Measurements from ENCODE around the gene GBA2.

The GBA2 gene

DNA sequence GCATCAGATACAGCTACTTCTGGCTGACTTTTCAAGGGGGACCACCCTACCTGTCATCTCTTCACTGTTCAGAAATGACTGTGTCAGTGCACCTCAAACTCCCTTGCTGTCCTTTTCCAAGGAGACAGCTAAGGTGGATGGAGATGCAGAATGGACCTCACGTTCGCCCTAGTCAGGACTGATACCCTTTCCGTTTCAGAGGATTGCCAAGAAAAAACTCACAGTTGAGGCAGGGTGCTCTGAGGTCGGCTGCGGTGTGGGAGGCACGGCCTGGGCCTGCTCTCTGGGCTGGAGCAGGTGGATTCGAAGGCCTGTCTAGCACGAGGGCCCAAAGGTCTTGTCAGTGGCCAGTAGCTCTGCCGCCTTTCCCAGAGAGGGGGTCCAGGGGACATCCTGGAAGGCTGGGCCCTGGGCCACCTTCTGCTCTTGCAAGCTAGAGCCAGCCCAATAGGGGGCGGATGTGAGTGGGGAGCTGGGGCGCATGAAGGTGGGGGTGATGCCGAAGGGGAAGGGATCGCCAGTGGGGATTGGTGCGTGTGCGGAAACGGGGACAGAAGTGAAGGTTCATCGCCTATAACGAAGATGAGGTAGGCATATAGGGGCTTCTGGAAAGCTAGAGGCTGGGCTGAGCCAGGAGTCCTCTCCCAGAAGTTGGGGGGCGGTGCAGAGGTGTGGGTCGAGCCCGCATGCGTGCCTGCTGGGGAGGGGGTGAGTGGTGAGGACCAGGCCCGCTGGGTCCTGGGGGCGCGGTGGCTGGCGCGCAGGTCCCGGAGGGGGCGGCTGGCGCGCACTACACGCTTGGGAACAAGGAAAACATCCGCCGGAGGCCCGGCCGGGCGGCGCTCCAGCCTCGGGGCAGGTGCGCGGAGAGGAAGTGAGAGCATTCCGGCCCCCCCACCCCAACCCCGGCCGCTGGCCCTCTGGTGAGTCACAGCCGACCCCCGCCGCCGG lies 7.5 kb upstream of the GBA2 start:
- Histone ChIP-seq H3K27ac (ENCODE audit: low read depth, low read length) (peak overlapping the region; percentile 95), H3K9me3 (ENCODE audit: control insufficient read depth in 5 of 5, low read length in 5 of 5) (no peaks in the 10 kb centered on the region), H3K9ac (ENCODE audit: low read length in 5 of 5) (peak overlapping the region in 3 of 5 donors; percentile 50 to 79 (median 78)), H3K4me1 (ENCODE audit: control insufficient read depth in 5 of 5, insufficient read depth in 5 of 5, low read length in 5 of 5) (peaks cover 5 to 38% (median 32%) of the 10 kb centered on the region in 5 donors), H3K27me3 (ENCODE audit: control insufficient read depth in 5 of 5, insufficient read depth in 4 of 5, low read length in 5 of 5) (no peaks in the 10 kb centered on the region), H3K36me3 (ENCODE audit: control insufficient read depth in 5 of 5, insufficient read depth in 5 of 5, low read length in 5 of 5) (peaks cover 8 to 37% (median 31%) of the 10 kb centered on the region in 5 donors), H3K4me3 (ENCODE audit: low read depth in 1 of 5, low read length in 5 of 5) (peak overlapping the region; percentile 42 to 66 (median 59))

DNA sequence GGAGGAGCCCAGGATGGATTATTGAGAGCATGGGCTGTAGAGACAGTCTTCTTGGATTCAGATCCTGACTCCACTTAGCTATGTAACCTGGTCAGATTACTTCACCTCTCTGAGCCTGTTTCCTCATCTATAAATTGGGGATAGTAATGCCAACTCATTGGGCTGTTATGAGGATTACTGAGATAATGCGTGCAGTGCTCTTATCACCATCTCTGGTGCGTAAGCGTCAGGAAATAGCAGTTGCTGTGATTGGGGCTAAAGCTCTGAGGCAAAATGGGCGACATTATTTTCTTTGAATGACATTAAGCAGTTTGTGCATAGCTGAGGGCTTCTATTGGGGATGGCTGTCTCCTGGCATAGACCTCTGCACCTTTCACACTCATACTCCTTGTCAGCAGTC lies 6.0 kb upstream of the GBA2 start:
- no peaks in the 10 kb centered on the region for H3K9me3 ChIP-seq (ENCODE audit: control insufficient read depth in 5 of 5, low read length in 5 of 5)
- peaks cover 8 to 47% (median 43%) of the 10 kb centered on the region in 5 donors for H3K36me3 ChIP-seq (ENCODE audit: control insufficient read depth in 5 of 5, insufficient read depth in 5 of 5, low read length in 5 of 5)
- H3K9ac ChIP-seq (ENCODE audit: low read length in 5 of 5): no peak overlapping the region
- H3K4me1 ChIP-seq (ENCODE audit: control insufficient read depth in 5 of 5, insufficient read depth in 5 of 5, low read length in 5 of 5): peaks cover 5 to 44% (median 36%) of the 10 kb centered on the region in 5 donors
- no peaks in the 10 kb centered on the region for H3K27me3 ChIP-seq (ENCODE audit: control insufficient read depth in 5 of 5, insufficient read depth in 4 of 5, low read length in 5 of 5)
- H3K27ac ChIP-seq (ENCODE audit: low read depth, low read length): no peak overlapping the region
- no peak overlapping the region for H3K4me3 ChIP-seq (ENCODE audit: low read depth in 1 of 5, low read length in 5 of 5)

DNA sequence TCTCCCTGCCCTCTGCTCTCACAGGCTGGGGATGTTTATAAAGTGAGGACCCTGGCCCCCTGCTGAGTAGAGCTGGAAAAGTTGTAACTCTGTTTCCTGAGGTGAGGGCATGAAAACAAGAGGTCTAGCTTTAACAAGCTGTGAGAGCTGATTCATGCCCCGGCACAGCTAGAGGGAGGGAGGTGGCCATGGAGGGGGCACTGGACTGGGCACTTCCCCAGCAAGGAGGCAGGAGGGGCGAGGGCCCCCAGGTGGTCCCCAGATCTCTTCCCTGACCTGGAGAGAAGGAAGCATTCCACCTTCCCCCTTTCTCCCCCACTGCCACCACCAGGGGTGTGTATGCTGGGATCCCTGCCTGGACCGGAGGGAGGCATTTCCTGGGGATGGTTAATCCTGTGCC lies 5.2 kb upstream of the GBA2 start, which contains the start of gene MSMP:
Gene MSMP, minus strand, starts transcription at position 13 of the 400 bp plus-strand sequence. CDS start 147 bp downstream, outside the sequence.
- H3K4me1 ChIP-seq (ENCODE audit: control insufficient read depth in 5 of 5, insufficient read depth in 5 of 5, low read length in 5 of 5): peaks cover 9 to 52% (median 44%) of the 10 kb centered on the region in 5 donors
- no peaks in the 10 kb centered on the region for H3K27me3 ChIP-seq (ENCODE audit: control insufficient read depth in 5 of 5, insufficient read depth in 4 of 5, low read length in 5 of 5)

DNA sequence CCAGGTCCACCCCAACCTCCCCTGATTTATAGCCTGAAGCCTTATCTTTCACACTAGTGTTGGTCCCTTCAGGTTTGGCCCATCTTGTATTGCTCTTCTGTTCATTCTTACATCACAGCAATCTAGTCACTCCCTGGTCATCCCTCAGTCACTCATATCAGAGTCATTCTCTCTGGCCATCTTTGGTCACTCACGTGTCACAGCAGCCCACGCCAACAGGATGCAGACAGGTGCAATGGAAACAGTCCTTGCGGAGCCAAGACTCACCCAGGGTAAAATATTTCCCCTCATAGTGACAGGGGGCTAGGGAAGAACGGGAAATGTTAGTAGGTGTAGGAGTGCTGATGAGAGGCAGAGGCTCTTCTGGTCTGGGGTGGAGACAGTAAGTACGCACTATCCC lies 4.4 kb upstream of the GBA2 start:
- Histone ChIP-seq H3K27me3 (ENCODE audit: control insufficient read depth in 5 of 5, insufficient read depth in 4 of 5, low read length in 5 of 5) (no peaks in the 10 kb centered on the region), H3K36me3 (ENCODE audit: control insufficient read depth in 5 of 5, insufficient read depth in 5 of 5, low read length in 5 of 5) (peaks cover 8 to 47% (median 43%) of the 10 kb centered on the region in 5 donors), H3K9ac (ENCODE audit: low read length in 5 of 5) (no peak overlapping the region), H3K9me3 (ENCODE audit: control insufficient read depth in 5 of 5, low read length in 5 of 5) (no peaks in the 10 kb centered on the region), H3K4me3 (ENCODE audit: low read depth in 1 of 5, low read length in 5 of 5) (no peak overlapping the region), H3K4me1 (ENCODE audit: control insufficient read depth in 5 of 5, insufficient read depth in 5 of 5, low read length in 5 of 5) (peaks cover 8 to 46% (median 36%) of the 10 kb centered on the region in 5 donors), H3K27ac (ENCODE audit: low read depth, low read length) (no peak overlapping the region)

More for the DNA sequence above, 5.2 kb upstream of the GBA2 start, which contains the start of gene MSMP:
- no peak within 1 kb of the TSS for H3K9ac ChIP-seq (ENCODE audit: low read length in 5 of 5)
- no peaks in the 10 kb centered on the region for H3K9me3 ChIP-seq (ENCODE audit: control insufficient read depth in 5 of 5, low read length in 5 of 5)
- peaks cover 8 to 47% (median 43%) of the 10 kb centered on the region in 5 donors for H3K36me3 ChIP-seq (ENCODE audit: control insufficient read depth in 5 of 5, insufficient read depth in 5 of 5, low read length in 5 of 5)
- no peak within 1 kb of the TSS for H3K4me3 ChIP-seq (ENCODE audit: low read depth in 1 of 5, low read length in 5 of 5)
- no peak within 1 kb of the TSS for H3K27ac ChIP-seq (ENCODE audit: low read depth, low read length)

DNA sequence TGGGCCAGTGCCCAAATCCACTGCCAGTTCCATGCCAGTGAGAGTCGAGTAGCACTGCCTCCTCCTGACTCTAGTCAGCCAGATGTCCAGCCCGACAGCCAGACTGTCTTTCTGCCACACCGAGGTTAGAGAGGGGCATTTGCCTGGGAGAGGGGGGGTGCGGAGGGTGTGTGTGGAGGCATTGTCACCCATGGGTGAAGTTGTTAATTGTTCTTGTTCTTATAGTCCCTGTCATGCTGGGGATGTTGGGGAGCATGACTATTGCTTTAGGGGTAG lies 1.2 kb upstream of the GBA2 start:
- H3K27me3 ChIP-seq (ENCODE audit: control insufficient read depth in 5 of 5, insufficient read depth in 4 of 5, low read length in 5 of 5): no peaks in the 10 kb centered on the region
- H3K4me3 ChIP-seq (ENCODE audit: low read depth in 1 of 5, low read length in 5 of 5): peak overlapping the region; percentile 75 to 95 (median 89)
- H3K9ac ChIP-seq (ENCODE audit: low read length in 5 of 5): peak overlapping the region; percentile 71 to 96 (median 95)
- H3K36me3 ChIP-seq (ENCODE audit: control insufficient read depth in 5 of 5, insufficient read depth in 5 of 5, low read length in 5 of 5): peaks cover 8 to 46% (median 43%) of the 10 kb centered on the region in 5 donors
- peak overlapping the region; percentile 91 for H3K27ac ChIP-seq (ENCODE audit: low read depth, low read length)
- H3K4me1 ChIP-seq (ENCODE audit: control insufficient read depth in 5 of 5, insufficient read depth in 5 of 5, low read length in 5 of 5): peaks cover 16 to 52% (median 44%) of the 10 kb centered on the region in 5 donors
- H3K9me3 ChIP-seq (ENCODE audit: control insufficient read depth in 5 of 5, low read length in 5 of 5): no peaks in the 10 kb centered on the region

DNA sequence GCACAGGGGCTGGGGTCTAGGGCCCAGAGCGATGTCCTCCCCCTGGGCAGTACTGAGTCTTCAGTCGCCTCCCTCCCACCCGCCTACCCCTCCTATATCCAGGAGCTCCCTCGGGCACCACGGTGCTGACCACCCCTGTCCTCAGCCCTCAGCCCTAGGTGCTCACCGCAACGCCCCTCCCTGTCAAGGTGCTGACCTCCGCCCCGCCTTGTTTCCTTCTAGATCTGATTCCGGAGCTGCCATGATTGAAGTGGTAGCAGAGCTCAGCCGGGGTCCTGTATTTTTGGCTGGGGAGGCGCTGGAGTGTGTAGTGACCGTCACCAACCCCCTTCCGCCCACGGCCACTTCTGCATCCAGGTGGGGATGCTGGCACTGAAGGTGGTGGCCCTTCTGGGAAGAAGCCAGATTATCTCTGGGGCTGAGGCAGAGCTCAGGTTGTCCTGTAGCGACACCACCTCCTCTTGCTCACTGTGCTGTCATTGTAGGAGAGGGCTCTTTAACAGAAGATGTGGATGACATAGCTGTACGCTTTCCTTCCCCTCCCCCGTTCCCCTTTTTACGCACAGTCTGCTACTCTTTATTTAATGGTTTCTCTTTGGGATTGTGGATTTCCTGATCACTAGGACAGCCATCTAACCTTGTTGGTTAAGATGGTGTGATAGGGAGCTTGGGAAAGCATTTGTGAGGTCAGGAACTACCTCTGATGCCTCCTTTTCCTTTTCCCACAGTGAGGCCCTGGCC lies 657 bp upstream of the GBA2 start:
- peak overlapping the region; percentile 91 for H3K27ac ChIP-seq (ENCODE audit: low read depth, low read length)
- no peaks in the 10 kb centered on the region for H3K9me3 ChIP-seq (ENCODE audit: control insufficient read depth in 5 of 5, low read length in 5 of 5)
- H3K36me3 ChIP-seq (ENCODE audit: control insufficient read depth in 5 of 5, insufficient read depth in 5 of 5, low read length in 5 of 5): peaks cover 5 to 45% (median 42%) of the 10 kb centered on the region in 5 donors
- H3K27me3 ChIP-seq (ENCODE audit: control insufficient read depth in 5 of 5, insufficient read depth in 4 of 5, low read length in 5 of 5): no peaks in the 10 kb centered on the region
- H3K4me1 ChIP-seq (ENCODE audit: control insufficient read depth in 5 of 5, insufficient read depth in 5 of 5, low read length in 5 of 5): peaks cover 16 to 52% (median 44%) of the 10 kb centered on the region in 5 donors
- peak overlapping the region; percentile 75 to 95 (median 89) for H3K4me3 ChIP-seq (ENCODE audit: low read depth in 1 of 5, low read length in 5 of 5)
- H3K9ac ChIP-seq (ENCODE audit: low read length in 5 of 5): peak overlapping the region; percentile 71 to 96 (median 95)

DNA sequence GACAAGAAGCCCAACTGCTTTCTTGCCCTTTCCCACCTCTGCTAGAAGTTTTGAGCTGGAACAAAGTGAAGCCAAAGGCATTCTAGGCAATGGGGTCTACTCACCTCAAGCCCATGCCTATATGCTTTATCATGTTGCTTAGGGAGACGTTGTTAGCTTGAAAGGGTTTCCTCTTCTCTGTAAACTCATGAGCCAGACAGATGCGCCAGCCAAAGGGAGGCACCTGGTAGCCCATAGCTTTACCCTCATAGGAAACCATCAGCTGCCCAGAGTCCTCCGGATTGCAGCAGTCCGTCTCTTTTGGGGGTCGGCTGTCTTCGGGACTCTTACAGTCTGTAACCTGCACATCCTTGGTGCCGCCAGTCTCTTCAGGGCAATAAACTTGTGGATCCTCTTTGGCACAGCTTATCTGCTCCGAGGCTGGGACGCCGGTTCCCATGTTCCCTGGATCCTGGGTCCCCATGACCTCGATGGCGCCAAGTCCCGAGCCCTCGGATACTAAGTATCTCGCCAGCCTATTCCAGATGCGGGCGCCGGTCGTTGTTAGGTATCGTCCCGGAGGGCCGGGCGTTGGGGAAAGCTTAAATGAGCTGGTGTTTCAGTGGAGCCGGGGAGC lies 678 bp downstream of the GBA2 start:
- peak overlapping the region; percentile 85 to 97 (median 95) for H3K9ac ChIP-seq (ENCODE audit: low read length in 5 of 5)
- H3K27ac ChIP-seq (ENCODE audit: low read depth, low read length): peak overlapping the region; percentile 91
- H3K36me3 ChIP-seq (ENCODE audit: control insufficient read depth in 5 of 5, insufficient read depth in 5 of 5, low read length in 5 of 5): peaks cover 9 to 45% (median 42%) of the 10 kb centered on the region in 5 donors
- H3K4me3 ChIP-seq (ENCODE audit: low read depth in 1 of 5, low read length in 5 of 5): peak overlapping the region; percentile 75 to 95 (median 89)
- no peaks in the 10 kb centered on the region for H3K9me3 ChIP-seq (ENCODE audit: control insufficient read depth in 5 of 5, low read length in 5 of 5)
- no peaks in the 10 kb centered on the region for H3K27me3 ChIP-seq (ENCODE audit: control insufficient read depth in 5 of 5, insufficient read depth in 4 of 5, low read length in 5 of 5)
- peaks cover 16 to 52% (median 49%) of the 10 kb centered on the region in 5 donors for H3K4me1 ChIP-seq (ENCODE audit: control insufficient read depth in 5 of 5, insufficient read depth in 5 of 5, low read length in 5 of 5)

DNA sequence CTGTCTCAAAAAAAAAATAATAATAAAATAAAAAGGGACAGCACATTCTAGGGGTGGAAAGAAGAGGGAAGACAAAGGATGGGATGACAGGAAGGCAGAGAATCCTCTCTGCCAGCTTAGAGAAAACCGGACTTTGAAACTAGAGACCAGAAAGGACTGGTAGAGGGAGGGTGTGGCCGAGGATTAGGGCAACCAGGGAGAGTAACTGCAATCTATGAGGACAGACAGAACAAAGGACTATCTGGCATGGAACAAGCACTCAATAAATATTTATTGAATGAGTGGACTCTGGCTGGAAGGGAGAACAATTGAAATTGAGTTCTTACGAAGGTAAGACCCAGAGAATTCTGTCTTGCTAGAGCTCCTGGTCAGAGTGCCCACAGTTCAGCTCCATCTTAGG lies 2.4 kb downstream of the GBA2 start:
- Histone ChIP-seq H3K4me1 (ENCODE audit: control insufficient read depth in 5 of 5, insufficient read depth in 5 of 5, low read length in 5 of 5) (peaks cover 16 to 52% (median 49%) of the 10 kb centered on the region in 5 donors), H3K9ac (ENCODE audit: low read length in 5 of 5) (peak overlapping the region in 3 of 5 donors; percentile 86 to 97 (median 96)), H3K27ac (ENCODE audit: low read depth, low read length) (peak overlapping the region; percentile 25), H3K9me3 (ENCODE audit: control insufficient read depth in 5 of 5, low read length in 5 of 5) (no peaks in the 10 kb centered on the region), H3K36me3 (ENCODE audit: control insufficient read depth in 5 of 5, insufficient read depth in 5 of 5, low read length in 5 of 5) (peaks cover 15 to 45% (median 42%) of the 10 kb centered on the region in 5 donors), H3K27me3 (ENCODE audit: control insufficient read depth in 5 of 5, insufficient read depth in 4 of 5, low read length in 5 of 5) (no peaks in the 10 kb centered on the region), H3K4me3 (ENCODE audit: low read depth in 1 of 5, low read length in 5 of 5) (peak overlapping the region; percentile 75 to 95 (median 89))

DNA sequence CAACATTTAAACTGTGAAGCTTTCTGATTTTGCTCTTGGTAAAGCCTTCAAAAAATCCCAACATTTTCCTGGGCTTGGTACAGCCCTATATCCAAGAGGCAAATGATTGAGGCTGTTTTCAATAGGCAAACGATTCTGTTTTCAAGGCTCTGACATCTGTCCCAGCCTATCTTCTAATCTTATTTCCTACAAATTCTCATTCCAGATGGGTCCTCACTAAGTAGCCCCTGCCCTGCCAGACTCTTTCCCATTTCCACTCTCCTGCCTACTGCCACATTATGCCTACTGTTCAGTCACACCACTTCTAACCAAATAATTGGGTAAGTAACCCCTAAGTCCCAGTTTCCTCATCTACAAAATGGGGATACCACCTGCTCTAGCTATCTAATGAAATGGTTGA lies 3.5 kb downstream of the GBA2 start:
- no peaks in the 10 kb centered on the region for H3K27me3 ChIP-seq (ENCODE audit: control insufficient read depth in 5 of 5, insufficient read depth in 4 of 5, low read length in 5 of 5)
- peak overlapping the region in 1 of 5 donors; percentile 78 for H3K4me3 ChIP-seq (ENCODE audit: low read depth in 1 of 5, low read length in 5 of 5)
- peak overlapping the region in 4 of 5 donors; percentile 31 to 60 (median 37) for H3K9ac ChIP-seq (ENCODE audit: low read length in 5 of 5)
- peak overlapping the region; percentile 19 for H3K27ac ChIP-seq (ENCODE audit: low read depth, low read length)
- no peaks in the 10 kb centered on the region for H3K9me3 ChIP-seq (ENCODE audit: control insufficient read depth in 5 of 5, low read length in 5 of 5)
- peaks cover 16 to 49% (median 44%) of the 10 kb centered on the region in 5 donors for H3K4me1 ChIP-seq (ENCODE audit: control insufficient read depth in 5 of 5, insufficient read depth in 5 of 5, low read length in 5 of 5)
- H3K36me3 ChIP-seq (ENCODE audit: control insufficient read depth in 5 of 5, insufficient read depth in 5 of 5, low read length in 5 of 5): peaks cover 15 to 43% (median 41%) of the 10 kb centered on the region in 5 donors
